H1 (cell line): ENCODE data around the gene NFE2L2. TPM values are rescaled to one million over a fixed set of nuclear protein-coding genes. Genes with fewer than 3 reads are reported as not detected.

Experiments used
- CTCF ChIA-PET: fragments of 300-600 bp; sonication (Branson Sonifier 250); formaldehyde crosslinking; loops from one replicate; lab custom pipeline; 2021; ENCODE audit not compliant: partially characterized antibody; lab: Charles Lee
- POLR2A ChIA-PET: fragments of 300-600 bp; sonication (Branson Sonifier 250); formaldehyde crosslinking; loops from one replicate; lab custom pipeline; 2021; ENCODE audit warnings: inconsistent platforms; ENCODE audit not compliant: partially characterized antibody; lab: Charles Lee
- DNase-seq, 2 experiments: peaks; one replicate each; pipeline versions ENCODE4 v3.0.0 to v3.0.0-alpha.2; 2010 to 2022; ENCODE audit warnings: low spot score in 2 of 2, low read depth in 1 of 2, mixed read lengths in 1 of 2
- FAIRE-seq: peaks from 2 replicates; lab custom pipeline; 2011; peaks lifted over from hg19 to GRCh38; lab: Jason Lieb, UNC
- H2AFZ ChIP-seq: 2 replicates; pipeline ENCODE4 v1.8.1; 2012; ENCODE audit warnings: low read length, inconsistent platforms
- H2AK5ac ChIP-seq: 2 replicates; pipeline ENCODE4 v1.6.1; 2013; ENCODE audit warnings: low read depth, low read length
- H2BK120ac ChIP-seq: replicated peaks from 2 replicates; pipeline ENCODE3; 2013; ENCODE audit warnings: low read depth, low read length, inconsistent platforms
- H2BK12ac ChIP-seq: 2 replicates; pipeline ENCODE4 v1.6.1; 2013; ENCODE audit warnings: low read depth, low read length
- H2BK15ac ChIP-seq: 2 replicates; pipeline ENCODE4 v1.6.1; 2013; ENCODE audit warnings: low read length
- H2BK20ac ChIP-seq: 2 replicates; pipeline ENCODE4 v1.6.1; 2013; ENCODE audit warnings: low read length
- H2BK5ac ChIP-seq: 2 replicates; pipeline ENCODE4 v1.6.1; 2013; ENCODE audit warnings: low read depth, low read length
- H3K14ac ChIP-seq: 2 replicates; pipeline ENCODE4 v1.6.1; 2013; ENCODE audit warnings: inconsistent platforms; ENCODE audit not compliant: insufficient read length
- H3K18ac ChIP-seq: 2 replicates; pipeline ENCODE4 v1.6.1; 2013; ENCODE audit warnings: low read length; ENCODE audit errors: extremely low read depth
- H3K23ac ChIP-seq: 2 replicates; pipeline ENCODE4 v1.6.1; 2013; ENCODE audit warnings: inconsistent platforms; ENCODE audit not compliant: insufficient read length
- H3K23me2 ChIP-seq: 2 replicates; pipeline ENCODE4 v1.6.1; 2013; ENCODE audit warnings: low read depth, low read length
- H3K27ac ChIP-seq: 2 replicates; pipeline ENCODE4 v1.6.1; 2011; ENCODE audit warnings: low read depth, low read length, inconsistent platforms
- H3K27me3 ChIP-seq, 4 experiments: replicated peaks in 1 of 4; 1 replicate in 1 of 4; 2 replicates in 3 of 4; pipeline versions ENCODE4 v1.6.1 to v1.8.1; 2011 to 2013; ENCODE audit warnings: low read length in 3 of 4, mild to moderate bottlenecking in 3 of 4, inconsistent platforms in 2 of 4, mixed read lengths in 2 of 4, moderate library complexity in 1 of 4; ENCODE audit not compliant: control insufficient read depth in 3 of 4, insufficient read depth in 3 of 4; ENCODE audit errors: extremely low read depth in 1 of 4
- H3K36me3 ChIP-seq, 4 experiments: 2 replicates each; pipeline versions ENCODE4 v1.6.1 to v1.8.1; 2011 to 2013; ENCODE audit warnings: mild to moderate bottlenecking in 4 of 4, low read length in 3 of 4, moderate library complexity in 2 of 4, control low read depth in 1 of 4, inconsistent platforms in 1 of 4; ENCODE audit not compliant: insufficient read depth in 4 of 4, control insufficient read depth in 2 of 4
- H3K4ac ChIP-seq: replicated peaks from 2 replicates; pipeline ENCODE3; 2013; ENCODE audit warnings: low read length, low read depth, mixed read lengths, inconsistent platforms; ENCODE audit not compliant: insufficient read length
- H3K4me1 ChIP-seq, 4 experiments: replicated peaks in 1 of 4; 1 replicate in 1 of 4; 2 replicates in 3 of 4; pipeline versions ENCODE4 v1.6.1 to v1.8.1; 2011 to 2013; ENCODE audit warnings: low read length in 3 of 4, inconsistent platforms in 2 of 4, mixed read lengths in 1 of 4; ENCODE audit not compliant: insufficient read depth in 4 of 4, control insufficient read depth in 3 of 4
- H3K4me2 ChIP-seq, 2 experiments: 2 replicates each; pipeline versions ENCODE4 v1.6.1 to v1.8.1; 2011 to 2013; ENCODE audit warnings: low read depth in 2 of 2, low read length in 2 of 2, control low read depth in 1 of 2, inconsistent platforms in 1 of 2, mild to moderate bottlenecking in 1 of 2; ENCODE audit not compliant: insufficient read depth in 1 of 2
- H3K4me3 ChIP-seq, 4 experiments: fragments of 200-600, 300-600 bp in 1 of 4; sonication (generic), shearing (Covaris generic), sonication (Bioruptor Twin) in 1 of 4; 2 replicates each; pipeline versions ENCODE4 v1.5.1 to v1.8.1; 2011 to 2016; ENCODE audit warnings: low read length in 4 of 4, low read depth in 3 of 4, control low read depth in 2 of 4, inconsistent platforms in 2 of 4, mild to moderate bottlenecking in 2 of 4, mixed read lengths in 1 of 4, moderate library complexity in 1 of 4; ENCODE audit not compliant: insufficient read depth in 2 of 4; ENCODE audit errors: extremely low read depth in 1 of 4
- H3K56ac ChIP-seq: replicated peaks from 2 replicates; pipeline ENCODE3; 2013; ENCODE audit warnings: low read depth, mild to moderate bottlenecking, mixed read lengths, low read length, inconsistent platforms; ENCODE audit not compliant: insufficient read length
- H3K79me1 ChIP-seq: 2 replicates; pipeline ENCODE4 v1.6.1; 2013; ENCODE audit warnings: low read depth, low read length, control low read depth
- H3K79me2 ChIP-seq, 2 experiments: 2 replicates each; pipeline versions ENCODE4 v1.6.1 to v1.8.1; 2012 to 2013; ENCODE audit warnings: low read length in 2 of 2, mild to moderate bottlenecking in 2 of 2, inconsistent platforms in 1 of 2; ENCODE audit not compliant: insufficient read depth in 2 of 2, control insufficient read depth in 1 of 2
- H3K9ac ChIP-seq, 4 experiments: replicated peaks in 1 of 4; 1 replicate in 1 of 4; 2 replicates in 3 of 4; pipeline versions ENCODE4 v1.6.1 to v1.8.1; 2011 to 2013; ENCODE audit warnings: low read depth in 3 of 4, low read length in 3 of 4, control low read depth in 2 of 4, mild to moderate bottlenecking in 2 of 4, moderate library complexity in 2 of 4, inconsistent platforms in 1 of 4; ENCODE audit errors: extremely low read depth in 1 of 4
- H3K9me3 ChIP-seq, 2 experiments: 2 replicates each; pipeline versions ENCODE4 v1.6.1 to v1.8.1; 2012 to 2013; ENCODE audit warnings: mild to moderate bottlenecking in 2 of 2, moderate library complexity in 2 of 2, control low read depth in 1 of 2, inconsistent platforms in 1 of 2, low read depth in 1 of 2, low read length in 1 of 2, mixed read lengths in 1 of 2; ENCODE audit not compliant: insufficient read depth in 2 of 2
- H4K20me1 ChIP-seq, 2 experiments: replicated peaks in 1 of 2; 2 replicates each; pipeline versions ENCODE3 to v1.8.1; 2011 to 2013; ENCODE audit warnings: inconsistent platforms in 2 of 2, low read length in 2 of 2, mild to moderate bottlenecking in 1 of 2; ENCODE audit not compliant: insufficient read depth in 2 of 2, control insufficient read depth in 1 of 2
- H4K5ac ChIP-seq: 2 replicates; pipeline ENCODE4 v1.6.1; 2013; ENCODE audit warnings: low read length, low read depth, mixed read lengths, inconsistent platforms; ENCODE audit not compliant: insufficient read length
- H4K8ac ChIP-seq: 2 replicates; pipeline ENCODE4 v1.8.0; 2013; ENCODE audit warnings: mild to moderate bottlenecking, moderate library complexity, low read length, inconsistent platforms; ENCODE audit not compliant: insufficient read depth; ENCODE audit errors: extremely low read depth
- H4K91ac ChIP-seq: replicated peaks from 2 replicates; pipeline ENCODE3; 2013; ENCODE audit warnings: low read length, mixed read lengths, inconsistent platforms; ENCODE audit not compliant: insufficient read length
- ATF2 ChIP-seq: IDR thresholded peaks from 2 replicates; pipeline ENCODE4 v1.6.1; 2012; ENCODE audit warnings: low read length, inconsistent platforms
- CHD1 ChIP-seq: IDR thresholded peaks from 2 replicates; pipeline ENCODE4 v1.6.1; 2012; ENCODE audit warnings: low read depth, low read length, improper control_type of control experiment
- HDAC6 ChIP-seq: IDR thresholded peaks from one replicate; pipeline ENCODE4 v1.7.1; 2012; ENCODE audit warnings: low read depth, mild to moderate bottlenecking, inconsistent platforms, low read length, moderate library complexity
- SP1 ChIP-seq: IDR thresholded peaks from 2 replicates; pipeline ENCODE4 v1.6.1; 2011; ENCODE audit warnings: low read depth, low read length
- SRF ChIP-seq: IDR thresholded peaks from 2 replicates; pipeline ENCODE4 v1.6.1; 2011; ENCODE audit warnings: mild to moderate bottlenecking, low read depth, low read length, moderate library complexity
- TCF12 ChIP-seq: IDR thresholded peaks from 2 replicates; pipeline ENCODE4 v1.6.1; 2011; ENCODE audit warnings: low read depth, mild to moderate bottlenecking, low read length
- WGBS, 2 experiments: shearing (Covaris generic) in 1 of 2; methylation state at CpG; one replicate each; pipeline versions ENCODE4 v1.1.6 to v1.1.7; 2013 to 2015; ENCODE audit warnings: low lambda C conversion rate in 2 of 2, mixed read lengths in 2 of 2, inconsistent platforms in 1 of 2, low coverage in 1 of 2, missing lambda C conversion rate in 1 of 2; ENCODE audit not compliant: insufficient replicate concordance in 2 of 2, insufficient coverage in 1 of 2, insufficient read length in 1 of 2; ENCODE audit errors: extremely low coverage in 1 of 2, missing lambda C conversion rate in 1 of 2; 5-methylcytosine and 5-hydroxymethylcytosine counted together
- polyA plus RNA-seq, 7 experiments: library from polyadenylated mRNA; depleted of rRNA in 3 of 7; stranded (reverse) in 5 of 7; unstranded in 2 of 7; fragments of >200 nt in 5 of 7; fragments of 200-250 nt in 2 of 7; gene quantifications; 1 replicate in 5 of 7; 2 replicates in 1 of 7; 4 replicates in 1 of 7; pipeline versions ENCODE4 v1.2.1 to v1.2.3, GENCODE V29; 2011 to 2013; ENCODE audit warnings: missing spikeins in 2 of 7, mixed read lengths in 2 of 7
- total RNA-seq: library from RNA; stranded (reverse); fragmentation: NEBNext Ultra II Directional; extraction: Animal tissue kit (Norgen Biotek cat#: 25700); gene quantifications from 2 replicates; pipeline ENCODE4 v1.2.1, GENCODE V29; 2021

Gene NFE2L2
- total and polyA plus RNA-seq, 2 of the 8 experiments (the other 6 are each of a cell fraction or from before 2014, with no cell fraction given): 33.2 to 34.5 TPM

- no peak overlapping the region for H2BK15ac ChIP-seq
- no peak for TF ChIP-seq SP1
- no peak for TF ChIP-seq ATF2
- no peak for TF ChIP-seq HDAC6
- no peak for TF ChIP-seq SRF
- no peak for TF ChIP-seq TCF12
- no peak for TF ChIP-seq CHD1
- H3K9me3 ChIP-seq: no peaks in the 10 kb centered on the region
- no peak overlapping the region for H3K4ac ChIP-seq
- H2BK5ac ChIP-seq: no peak overlapping the region
- no peak overlapping the region for H2BK20ac ChIP-seq
- no peak overlapping the region for H2BK12ac ChIP-seq
- H3K4me3 ChIP-seq: no peak overlapping the region
- H2AK5ac ChIP-seq: no peak overlapping the region
- no peaks in the 10 kb centered on the region for H3K79me2 ChIP-seq
- no peak overlapping the region for H2AFZ ChIP-seq
- no peak for DNase-seq
- H4K20me1 ChIP-seq: no peaks in the 10 kb centered on the region
- no peak overlapping the region for H3K23ac ChIP-seq
- H3K23me2 ChIP-seq: no peaks in the 10 kb centered on the region
- H4K5ac ChIP-seq: no peak overlapping the region
- no peak overlapping the region for H3K27ac ChIP-seq
- no peak overlapping the region for H4K8ac ChIP-seq
- H3K14ac ChIP-seq: no peak overlapping the region
- no peak for FAIRE-seq
- H3K27me3 ChIP-seq: no peaks in the 10 kb centered on the region
- H3K79me1 ChIP-seq: no peaks in the 10 kb centered on the region
- H3K9ac ChIP-seq: no peak overlapping the region
- ChIA-PET CTCF (interaction anchor here (0.7 to 2.9 kb wide), 3 partner anchors 9 to 390 kb away, joined by 3 to 13 read pairs (median 3); no protein-coding TSS in a partner anchor), POLR2A (no interaction called here)
- no peak overlapping the region for H3K18ac ChIP-seq
- no peak overlapping the region for H3K56ac ChIP-seq
- H3K36me3 ChIP-seq: no peaks in the 10 kb centered on the region
- no peak overlapping the region for H3K4me2 ChIP-seq
- no peak overlapping the region for H2BK120ac ChIP-seq
- H4K91ac ChIP-seq: no peak overlapping the region
- peaks cover 0 to 2% (median 1%) of the 10 kb centered on the region in 4 experiments; a peak in 2 of 7 replicates for H3K4me1 ChIP-seq
- WGBS, 2 experiments: 96% methylated on average over 4 of the region's 4 CpGs; no CpG with 5 or more reads in 1 of the 2 experiments
These were observed 6.0 kb upstream of the NFE2L2 start for GRCh38 chr2:177270531-177270930.
